ENCODE data around the gene ELP5.
A peak's percentile ranks its signal among the peaks of the same experiment; 100 is the strongest.

DNA sequence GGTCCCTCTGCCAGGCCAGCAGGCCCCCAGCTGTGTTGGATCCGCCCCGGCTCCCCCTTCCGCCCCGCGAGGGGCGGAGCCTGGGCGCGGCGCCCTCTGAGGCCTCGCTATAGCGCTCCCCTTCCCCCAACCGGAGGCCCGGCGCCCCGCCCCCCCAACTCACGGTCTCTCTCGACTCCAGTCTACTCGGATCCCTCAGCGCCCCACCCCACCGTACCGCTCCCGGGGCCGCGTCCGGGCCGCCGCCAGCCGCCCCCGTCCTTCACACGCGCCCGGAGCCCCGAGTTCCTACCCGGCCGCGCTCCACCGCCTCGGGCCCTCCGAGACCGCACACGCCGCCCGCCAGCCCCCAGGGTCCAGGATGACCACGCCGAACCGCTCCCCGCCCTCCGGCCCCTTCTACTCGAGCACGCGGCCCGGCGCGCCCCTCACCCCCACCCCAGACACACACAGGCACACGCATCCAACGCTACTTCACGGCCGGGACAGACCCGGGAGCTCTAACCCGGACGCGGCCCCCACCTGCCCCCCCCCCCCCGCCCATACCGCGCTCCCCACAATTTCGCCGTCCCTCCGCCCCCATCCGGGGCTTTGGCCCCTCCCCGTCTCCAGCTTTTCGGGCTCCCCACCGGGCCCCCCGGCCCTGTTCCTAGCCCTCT, 14.1 kb upstream of the ELP5 start:
- TF ChIP-seq, protein P1, sequence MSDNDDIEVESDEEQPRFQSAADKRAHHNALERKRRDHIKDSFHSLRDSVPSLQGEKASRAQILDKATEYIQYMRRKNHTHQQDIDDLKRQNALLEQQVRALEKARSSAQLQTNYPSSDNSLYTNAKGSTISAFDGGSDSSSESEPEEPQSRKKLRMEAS (IDR thresholded peaks at IDR 0.05; ENCODE audit: low read depth) = peak; percentile 36
- TF ChIP-seq, protein P2, sequence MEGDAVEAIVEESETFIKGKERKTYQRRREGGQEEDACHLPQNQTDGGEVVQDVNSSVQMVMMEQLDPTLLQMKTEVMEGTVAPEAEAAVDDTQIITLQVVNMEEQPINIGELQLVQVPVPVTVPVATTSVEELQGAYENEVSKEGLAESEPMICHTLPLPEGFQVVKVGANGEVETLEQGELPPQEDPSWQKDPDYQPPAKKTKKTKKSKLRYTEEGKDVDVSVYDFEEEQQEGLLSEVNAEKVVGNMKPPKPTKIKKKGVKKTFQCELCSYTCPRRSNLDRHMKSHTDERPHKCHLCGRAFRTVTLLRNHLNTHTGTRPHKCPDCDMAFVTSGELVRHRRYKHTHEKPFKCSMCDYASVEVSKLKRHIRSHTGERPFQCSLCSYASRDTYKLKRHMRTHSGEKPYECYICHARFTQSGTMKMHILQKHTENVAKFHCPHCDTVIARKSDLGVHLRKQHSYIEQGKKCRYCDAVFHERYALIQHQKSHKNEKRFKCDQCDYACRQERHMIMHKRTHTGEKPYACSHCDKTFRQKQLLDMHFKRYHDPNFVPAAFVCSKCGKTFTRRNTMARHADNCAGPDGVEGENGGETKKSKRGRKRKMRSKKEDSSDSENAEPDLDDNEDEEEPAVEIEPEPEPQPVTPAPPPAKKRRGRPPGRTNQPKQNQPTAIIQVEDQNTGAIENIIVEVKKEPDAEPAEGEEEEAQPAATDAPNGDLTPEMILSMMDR (IDR thresholded peaks at IDR 0.05) = no peak
- TF ChIP-seq RAD21 (IDR thresholded peaks at IDR 0.05; ENCODE audit: low read length) (no peak), GABPA (IDR thresholded peaks at IDR 0.05; ENCODE audit: low read depth) (no peak; the same call in 1 of the 2 replicates), EP300 (IDR thresholded peaks at IDR 0.05; ENCODE audit: borderline replicate concordance in 1 of 2, low read depth in 1 of 2, low read length in 1 of 2) (no peak)

Measured in SK-N-SH (cell line).